Fibroblast of the aortic adventitia (primary cell): Measurements from ENCODE around the gene ZNF69. TPM values are rescaled to one million over a fixed set of nuclear protein-coding genes. Genes with fewer than 3 reads are reported as not detected.
"Not testable (repeated sequence)": the region's sequence is repeated elsewhere in the genome, so short reads cannot be mapped to it uniquely, and the experiment has no call there.

Experiments
- DNase-seq: peaks from one replicate; pipeline ENCODE4 v3.0.0-alpha.2; 2010; ENCODE audit warnings: low read depth
- H3K4me3 ChIP-seq: 2 replicates; pipeline ENCODE4 v1.5.1; 2011; ENCODE audit warnings: low read depth, mild to moderate bottlenecking, control low read depth, low read length, moderate library complexity
- total RNA-seq: library from RNA; depleted of rRNA; stranded (reverse); fragments of >200 nt; gene quantifications from 2 replicates; pipeline ENCODE4 v1.2.3, GENCODE V29; 2012; ENCODE audit warnings: low replicate concordance
- TF ChIP-seq, protein P1 (sequence below): IDR thresholded peaks from 2 replicates; pipeline ENCODE4 v1.5.1; 2011; ENCODE audit warnings: mild to moderate bottlenecking, low read length, control low read depth, inconsistent platforms; ENCODE audit not compliant: insufficient read depth

ZNF69 gene
- total RNA-seq, 1 donor: 1.6 TPM

DNA sequence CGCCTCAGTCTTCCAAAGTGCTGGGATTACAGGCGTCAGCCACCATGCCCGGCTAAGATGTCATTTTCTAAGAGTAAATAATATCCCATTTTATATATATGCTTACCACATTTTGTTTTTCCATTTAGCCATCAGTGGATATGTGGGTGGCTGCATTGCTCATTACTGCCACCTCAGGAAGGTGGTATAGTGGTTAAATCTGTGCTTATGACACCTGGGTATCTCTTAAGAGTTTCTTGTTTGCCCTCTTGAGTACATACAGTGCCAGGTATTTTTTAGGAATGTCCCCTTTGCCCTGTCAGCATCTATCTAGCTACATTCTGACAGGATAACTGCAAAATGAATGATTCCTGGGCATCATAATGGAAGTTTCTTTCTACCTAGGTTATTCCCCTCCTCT, 14.6 kb downstream of the ZNF69 start:
- no peak for DNase-seq
- TF ChIP-seq, protein P1, sequence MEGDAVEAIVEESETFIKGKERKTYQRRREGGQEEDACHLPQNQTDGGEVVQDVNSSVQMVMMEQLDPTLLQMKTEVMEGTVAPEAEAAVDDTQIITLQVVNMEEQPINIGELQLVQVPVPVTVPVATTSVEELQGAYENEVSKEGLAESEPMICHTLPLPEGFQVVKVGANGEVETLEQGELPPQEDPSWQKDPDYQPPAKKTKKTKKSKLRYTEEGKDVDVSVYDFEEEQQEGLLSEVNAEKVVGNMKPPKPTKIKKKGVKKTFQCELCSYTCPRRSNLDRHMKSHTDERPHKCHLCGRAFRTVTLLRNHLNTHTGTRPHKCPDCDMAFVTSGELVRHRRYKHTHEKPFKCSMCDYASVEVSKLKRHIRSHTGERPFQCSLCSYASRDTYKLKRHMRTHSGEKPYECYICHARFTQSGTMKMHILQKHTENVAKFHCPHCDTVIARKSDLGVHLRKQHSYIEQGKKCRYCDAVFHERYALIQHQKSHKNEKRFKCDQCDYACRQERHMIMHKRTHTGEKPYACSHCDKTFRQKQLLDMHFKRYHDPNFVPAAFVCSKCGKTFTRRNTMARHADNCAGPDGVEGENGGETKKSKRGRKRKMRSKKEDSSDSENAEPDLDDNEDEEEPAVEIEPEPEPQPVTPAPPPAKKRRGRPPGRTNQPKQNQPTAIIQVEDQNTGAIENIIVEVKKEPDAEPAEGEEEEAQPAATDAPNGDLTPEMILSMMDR: no peak
- H3K4me3 ChIP-seq: no peak overlapping the region

DNA sequence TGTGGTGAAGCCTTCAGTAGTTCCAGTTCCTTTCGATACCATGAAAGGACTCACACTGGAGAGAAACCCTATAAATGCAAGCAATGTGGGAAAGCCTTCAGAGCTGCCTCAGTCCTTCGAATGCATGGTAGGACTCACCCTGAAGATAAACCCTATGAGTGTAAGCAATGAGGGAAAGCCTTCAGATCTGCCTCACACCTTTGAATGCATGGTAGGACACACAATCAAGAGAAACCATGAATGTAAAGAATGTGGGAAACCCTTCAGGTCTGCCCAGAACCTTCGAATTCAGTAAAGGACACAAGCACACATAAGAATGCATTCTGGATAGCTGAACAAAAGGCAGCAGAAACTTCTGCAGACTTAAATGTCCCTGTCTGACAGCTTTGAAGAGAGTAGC, 18.3 kb downstream of the ZNF69 start:
- H3K4me3 ChIP-seq: no peak overlapping the region
- TF ChIP-seq, protein P1: no peak
- no peak for DNase-seq

DNA sequence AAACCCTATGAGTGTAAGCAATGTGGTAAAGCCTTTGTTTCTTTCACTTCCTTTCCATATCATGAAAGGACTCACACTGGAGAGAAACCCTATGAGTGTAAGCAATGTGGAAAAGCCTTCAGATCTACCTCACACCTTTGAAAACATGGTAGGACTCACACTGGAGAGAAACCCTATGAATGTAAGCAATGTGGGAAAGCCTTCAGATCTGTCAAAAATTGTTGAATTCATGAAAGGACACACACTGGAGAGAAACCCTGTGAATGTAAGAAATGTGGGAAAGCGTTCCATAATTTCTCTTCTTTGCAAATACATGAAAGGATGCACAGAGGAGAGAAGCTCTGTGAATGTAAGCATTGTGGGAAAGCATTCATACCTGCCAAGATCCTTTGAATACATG, 24.4 kb downstream of the ZNF69 start:
- H3K4me3 ChIP-seq, DNase-seq: not testable (repeated sequence)

DNA sequence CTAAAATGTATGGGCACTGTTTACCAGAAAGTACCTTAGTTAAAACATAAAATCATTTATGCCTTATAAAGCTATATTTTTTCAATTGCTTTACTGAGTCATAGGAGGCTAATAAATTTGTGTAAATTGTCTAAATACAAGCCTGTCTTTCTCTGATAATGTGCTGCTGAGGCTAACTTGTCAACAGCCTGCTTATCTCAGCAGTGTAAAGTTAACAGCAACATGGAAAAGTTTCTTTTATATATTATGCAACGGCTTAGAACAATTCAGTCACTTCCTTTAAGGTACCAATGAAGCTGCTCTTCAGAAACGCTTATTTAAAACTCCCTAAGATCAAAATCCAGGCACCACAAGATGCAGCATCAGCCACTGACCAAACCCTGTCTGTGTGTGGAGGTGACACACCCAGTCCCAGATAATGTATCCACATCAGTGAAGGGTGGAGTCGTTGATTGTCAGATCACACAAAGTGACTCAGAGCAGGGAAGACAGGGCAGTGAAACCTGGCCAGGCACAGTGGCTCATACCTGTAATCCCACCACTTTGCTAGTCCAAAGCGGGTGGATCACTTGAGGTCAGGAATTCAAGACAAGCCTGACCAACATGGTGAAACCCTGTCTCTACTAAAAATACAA, 27.0 kb downstream of the ZNF69 start:
- DNase-seq, H3K4me3 ChIP-seq: not testable (repeated sequence)

DNA sequence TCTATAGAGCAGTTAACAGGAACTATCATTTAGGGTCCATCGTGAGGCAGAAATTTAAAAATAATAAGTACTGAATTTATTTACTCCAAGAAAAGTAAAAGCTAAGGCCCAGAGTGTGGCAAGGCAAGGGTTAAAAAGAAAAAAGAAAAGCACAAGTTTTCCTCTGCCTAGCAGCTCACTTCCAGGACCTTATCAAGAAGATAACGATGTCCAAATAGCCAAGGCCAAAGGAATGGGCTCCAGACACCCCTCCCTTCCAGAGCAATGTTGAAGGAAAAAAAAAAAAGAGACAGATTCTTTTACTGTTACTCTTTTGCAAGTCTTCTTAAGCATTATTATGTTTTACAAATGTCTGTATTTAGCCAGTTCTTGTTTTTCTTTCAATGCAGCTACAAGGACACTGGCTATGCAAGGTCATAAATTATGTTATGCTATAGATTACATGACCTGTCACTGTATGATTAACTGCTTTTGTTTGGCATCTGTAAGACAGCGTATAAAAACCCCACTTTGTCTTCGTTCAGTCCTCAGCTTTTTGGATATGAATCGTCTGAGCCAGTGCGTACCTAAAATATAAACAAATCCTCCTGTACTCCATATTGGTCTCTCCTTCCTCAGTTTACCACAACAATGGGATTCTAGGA, 34.4 kb downstream of the ZNF69 start:
- H3K4me3 ChIP-seq: no peak overlapping the region
- peak; percentile 50 for DNase-seq
- TF ChIP-seq, protein P1: no peak

DNA sequence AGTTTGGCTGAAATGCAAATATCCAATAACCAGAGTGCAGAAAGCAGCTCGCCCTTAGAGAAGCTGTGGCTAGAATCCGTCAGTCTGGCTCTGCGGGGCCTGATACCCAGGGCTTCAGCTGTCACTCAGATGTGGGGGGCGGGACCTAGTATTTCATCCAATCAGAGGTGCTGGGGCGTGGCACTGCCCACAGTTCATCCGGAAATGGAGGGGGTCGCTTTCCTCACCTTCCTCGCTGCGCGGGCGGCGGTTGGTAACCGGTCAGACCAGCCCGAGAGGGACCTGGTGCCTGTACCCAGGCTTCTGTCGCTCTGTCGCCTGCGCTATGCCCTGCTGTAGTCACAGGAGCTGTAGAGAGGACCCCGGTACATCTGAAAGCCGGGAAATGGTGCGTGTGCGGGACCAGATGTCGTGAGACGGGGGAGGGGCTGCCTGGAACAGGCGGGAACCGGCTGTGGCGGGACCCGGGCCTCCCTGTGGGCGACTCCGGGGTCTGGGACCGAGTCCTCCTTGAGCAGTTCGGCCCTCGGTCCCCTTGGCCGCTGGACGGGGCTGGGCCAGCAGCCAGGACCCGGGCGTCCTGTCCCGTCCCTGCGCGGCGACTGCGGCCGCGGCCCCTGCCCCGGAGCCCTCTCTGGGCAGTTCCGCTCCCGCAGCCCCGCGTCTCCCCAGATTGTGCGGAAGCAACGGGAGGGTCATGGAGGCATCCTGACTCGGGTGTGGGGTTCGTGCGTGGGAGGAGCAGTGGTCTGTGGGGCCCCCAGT, 37.5 kb downstream of the ZNF69 start, which contains the start of gene ZNF700:
Gene ZNF700, plus strand, starts transcription at position 222 of the 765 bp plus-strand sequence. Its CDS starts 104 bp downstream, at position 326.
- DNase-seq: peak; percentile 84
- TF ChIP-seq, protein P1: no peak
- peak within 1 kb of the TSS; percentile 96 for H3K4me3 ChIP-seq

DNA sequence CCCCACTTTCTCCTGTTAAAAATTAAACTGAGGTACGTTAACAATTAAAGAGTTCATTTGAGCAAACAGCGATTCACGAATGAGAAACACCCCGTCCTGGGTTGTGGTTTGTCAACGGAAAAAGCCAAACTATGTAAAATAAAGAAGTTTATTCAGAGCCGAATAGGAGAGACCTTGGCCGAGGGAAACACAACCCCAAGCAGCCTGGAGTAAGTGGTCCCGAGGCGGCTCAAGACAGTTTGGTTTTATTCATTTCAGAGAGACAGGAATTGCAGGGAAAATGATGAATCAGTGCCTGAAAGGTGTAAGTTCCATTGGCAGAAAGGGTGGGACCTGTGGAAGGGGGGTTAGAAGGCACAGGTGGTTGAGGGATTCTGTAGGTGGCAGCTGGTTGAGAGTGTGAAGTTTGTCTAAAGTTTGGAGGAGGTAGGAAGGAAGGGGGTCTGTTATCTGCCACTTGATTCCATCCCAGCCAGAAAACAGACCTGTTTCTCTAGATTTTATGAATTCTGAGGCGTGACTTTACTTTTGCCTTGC, 38.1 kb downstream of the ZNF69 start:
- H3K4me3 ChIP-seq: peak overlapping the region; percentile 96
- not testable (repeated sequence) for DNase-seq

DNA sequence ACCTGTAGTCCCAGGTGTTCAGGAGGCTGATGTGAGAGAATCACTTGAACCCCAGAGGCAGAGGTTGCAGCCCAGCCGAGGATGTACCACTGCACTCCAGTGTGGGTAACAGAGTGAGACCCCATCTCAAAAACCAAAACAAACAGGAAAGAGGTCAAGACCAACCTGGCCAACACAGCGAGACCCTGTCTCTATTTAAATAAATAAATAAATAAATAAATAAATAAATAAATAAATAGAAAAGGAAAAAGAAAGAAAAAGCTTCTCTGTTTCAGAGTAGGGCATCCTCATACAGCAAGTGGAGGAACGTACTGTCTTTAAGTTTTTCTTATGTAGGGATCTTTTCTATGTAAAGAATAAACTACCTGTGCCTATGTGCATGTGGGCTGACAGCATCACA, 39.6 kb downstream of the ZNF69 start:
- no peak overlapping the region for H3K4me3 ChIP-seq
- TF ChIP-seq, protein P1: no peak
- DNase-seq: no peak
